Retinal pigment epithelial cell (primary cell): ENCODE measurements around the gene RNF146.

Experiments used
- DNase-seq: peaks from one replicate; pipeline ENCODE4 v3.0.0-alpha.2; 2010; ENCODE audit warnings: low read depth
- H3K4me3 ChIP-seq: 2 replicates; pipeline ENCODE4 v1.5.1; 2011; ENCODE audit warnings: mild to moderate bottlenecking, low read length, control low read depth, moderate library complexity
- CTCF ChIP-seq: conservative IDR thresholded peaks from 2 replicates; pipeline ENCODE4 v1.5.1; 2011; ENCODE audit warnings: low read depth, low read length, control low read depth, inconsistent platforms

The RNF146 gene

GRCh38 chr6:127247114-127248096 is 19.3 kb upstream of the RNF146 start:
- DNase-seq: no peak
- no peak for TF ChIP-seq CTCF
- no peak overlapping the region for H3K4me3 ChIP-seq

- H3K4me3 ChIP-seq: no peak overlapping the region
Observed at GRCh38 chr6:127249621-127250020, 17.0 kb upstream of the RNF146 start.

GRCh38 chr6:127255286-127255685 is 11.4 kb upstream of the RNF146 start:
- no peak for TF ChIP-seq CTCF
- H3K4me3 ChIP-seq: no peak overlapping the region
- DNase-seq: no peak

More at GRCh38 chr6:127249621-127250020, 17.0 kb upstream of the RNF146 start:
- no peak for TF ChIP-seq CTCF
- DNase-seq: no peak

DNA sequence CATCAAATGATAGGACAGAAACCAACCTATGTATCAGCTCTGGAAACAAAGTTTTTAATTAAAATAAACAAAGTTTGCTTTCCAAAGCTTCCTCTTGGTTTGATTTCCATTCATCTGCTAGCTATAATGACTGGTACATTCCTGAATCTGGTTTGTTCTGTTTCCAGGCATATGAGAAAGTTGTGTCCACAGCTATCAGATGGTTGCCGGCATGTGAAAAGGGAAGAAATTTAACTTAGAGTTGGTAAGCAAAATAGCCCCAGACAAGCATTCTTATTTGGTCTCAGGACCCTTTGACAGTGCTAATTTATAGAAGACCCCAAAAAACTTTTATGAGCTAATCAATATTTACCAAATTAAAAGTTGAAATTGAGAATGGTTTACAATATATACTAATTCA is 3.8 kb upstream of the RNF146 start:
- H3K4me3 ChIP-seq: no peak overlapping the region
- no peak for DNase-seq
- no peak for TF ChIP-seq CTCF

DNA sequence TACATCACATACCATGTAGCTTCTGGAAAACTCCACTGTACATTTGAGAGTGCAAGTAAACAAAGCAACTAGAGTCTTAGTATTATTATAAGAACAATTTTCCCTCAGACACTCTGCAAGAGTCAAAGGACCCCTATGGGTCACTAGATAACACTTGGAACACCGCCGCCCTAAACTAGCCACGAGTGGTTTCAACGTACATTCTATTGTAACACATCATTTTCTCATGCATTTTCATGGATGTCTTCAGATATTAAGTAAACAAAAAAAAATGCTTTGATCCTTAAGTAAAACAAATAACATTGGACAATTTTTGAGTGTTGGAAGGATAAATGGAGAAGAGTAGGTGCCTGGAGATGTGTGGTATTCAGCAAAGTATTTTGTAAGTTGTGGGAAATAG is 3.2 kb upstream of the RNF146 start:
- no peak for TF ChIP-seq CTCF
- H3K4me3 ChIP-seq: no peak overlapping the region
- DNase-seq: no peak

GRCh38 chr6:127266892-127267645 is 405 bp downstream of the RNF146 start:
- no peak for DNase-seq
- no peak for TF ChIP-seq CTCF
- H3K4me3 ChIP-seq: peak overlapping the region; percentile 93
